UCSD-AML1 (cell line): ENCODE measurements around the gene ABL2.

Source experiments
- DNase-seq: peaks from one replicate; lab custom pipeline; 2025; ENCODE audit not compliant: unreplicated experiment; lab: John Stamatoyannopoulos, UW

Gene ABL2

DNA sequence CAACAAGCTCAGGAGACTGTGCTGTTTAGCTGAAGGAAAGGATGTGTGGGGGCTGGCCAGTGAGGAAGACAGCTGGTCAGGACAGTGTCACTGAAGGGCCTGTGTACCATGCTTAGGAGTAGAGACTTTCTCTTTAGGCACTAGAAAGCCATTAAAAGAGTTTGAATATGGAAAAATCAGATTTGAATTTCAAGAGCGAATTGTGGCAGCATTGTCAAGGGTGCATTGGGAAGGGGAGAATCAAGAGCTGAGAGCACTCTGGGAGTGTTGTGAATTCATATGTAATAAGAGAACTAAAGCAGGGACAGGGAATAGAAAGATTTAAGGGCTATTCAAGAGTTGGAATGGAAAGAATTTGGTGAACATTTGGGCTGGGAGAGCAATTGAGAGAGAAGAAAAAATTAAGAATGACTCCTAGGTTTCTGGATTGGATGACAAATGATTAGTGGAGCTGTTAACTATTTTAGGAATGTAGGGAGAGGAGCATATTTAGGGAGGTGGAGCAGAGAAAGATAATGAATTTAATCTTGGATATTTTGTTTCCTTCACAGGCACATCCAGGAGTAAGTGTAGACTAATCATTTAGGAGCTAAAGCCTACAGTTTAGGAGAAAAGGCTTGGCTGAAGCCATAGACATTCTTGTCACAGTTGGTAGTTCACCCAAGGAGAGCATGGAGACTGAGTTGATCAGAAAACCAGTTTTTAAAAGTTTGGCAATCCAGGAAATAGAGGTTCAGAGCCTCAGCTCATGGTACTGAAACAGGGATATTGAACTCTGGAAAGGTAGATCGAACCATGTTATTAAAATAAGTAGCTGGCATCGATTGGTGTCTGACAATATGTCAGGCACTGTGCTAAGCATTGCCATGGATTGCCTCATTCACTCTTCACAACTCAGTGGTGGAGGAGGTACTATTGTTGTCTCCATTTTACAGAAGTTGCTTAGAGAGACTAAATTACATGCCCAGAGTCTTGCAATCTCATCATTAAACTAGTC is 170.7 kb downstream of the ABL2 start:
- DNase-seq: no peak

DNA sequence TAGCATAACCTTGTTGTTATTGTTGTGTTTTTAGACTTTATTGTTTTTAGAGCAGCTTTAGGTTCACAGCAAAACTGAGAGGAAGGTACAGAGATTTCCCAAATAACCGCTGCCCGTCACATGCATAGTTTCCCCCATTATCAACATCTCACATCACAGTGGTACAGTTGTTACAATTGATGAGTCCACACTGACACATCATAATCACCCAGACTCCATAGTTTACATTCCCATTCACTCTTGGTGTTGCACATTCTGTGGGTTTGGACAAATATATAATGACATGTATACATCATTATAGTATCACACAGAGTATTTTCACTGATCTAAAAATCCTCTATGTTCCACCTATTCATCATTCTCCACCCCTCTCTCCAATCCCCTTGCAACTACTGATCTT is 173.5 kb downstream of the ABL2 start:
- no peak for DNase-seq

DNA sequence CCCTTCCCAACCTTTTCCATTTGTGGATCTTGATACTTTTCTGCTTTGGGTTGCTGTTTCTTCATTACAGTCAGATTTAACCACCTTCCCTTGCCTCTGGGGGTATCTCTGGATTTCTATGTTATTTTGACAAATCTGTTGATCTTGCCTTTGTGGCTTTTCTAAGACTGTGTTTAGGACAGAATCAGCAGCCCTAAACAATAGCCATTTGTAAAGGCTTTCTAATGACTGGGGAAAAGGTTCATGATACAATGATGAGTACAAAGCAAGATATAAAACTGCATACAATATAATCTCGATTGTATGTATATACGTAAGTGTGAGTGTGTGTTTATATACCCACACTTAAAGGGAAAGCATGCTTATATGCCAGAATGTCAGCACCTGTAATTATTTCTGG is 176.0 kb downstream of the ABL2 start:
- DNase-seq: no peak

DNA sequence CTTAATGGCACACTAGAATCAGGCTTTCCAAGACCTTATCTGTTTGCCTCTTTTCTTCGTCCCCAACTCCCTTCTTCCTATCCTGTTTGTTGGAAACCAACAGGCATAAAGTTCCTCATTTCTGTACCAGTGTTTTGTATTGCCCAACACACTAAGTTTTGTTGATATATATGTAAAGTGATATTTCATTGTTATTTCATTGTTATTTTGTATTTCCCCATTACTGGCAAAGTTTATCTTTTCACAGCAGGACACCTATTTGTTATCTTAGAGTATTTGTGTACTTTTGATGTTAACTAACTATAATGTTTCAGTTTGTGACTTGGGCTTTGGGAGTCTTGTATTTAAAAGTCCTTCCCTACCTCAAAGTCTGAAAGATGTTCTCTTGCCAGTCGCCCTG is 176.7 kb downstream of the ABL2 start:
- DNase-seq: no peak
